A375 (cell line): ENCODE measurements around the gene TENT5C. TPM values are rescaled to one million over a fixed set of nuclear protein-coding genes. Genes with fewer than 3 reads are reported as not detected.

Experiments
- total RNA-seq: library from RNA; depleted of rRNA; stranded (reverse); fragments of >200 nt; shearing (Covaris generic); gene quantifications from 2 replicates; pipeline ENCODE4 v1.2.3, GENCODE V29; 2014; rRNA removed

The TENT5C gene
- total RNA-seq: under 0.01 and 0.11 TPM in 2 replicates

DNA sequence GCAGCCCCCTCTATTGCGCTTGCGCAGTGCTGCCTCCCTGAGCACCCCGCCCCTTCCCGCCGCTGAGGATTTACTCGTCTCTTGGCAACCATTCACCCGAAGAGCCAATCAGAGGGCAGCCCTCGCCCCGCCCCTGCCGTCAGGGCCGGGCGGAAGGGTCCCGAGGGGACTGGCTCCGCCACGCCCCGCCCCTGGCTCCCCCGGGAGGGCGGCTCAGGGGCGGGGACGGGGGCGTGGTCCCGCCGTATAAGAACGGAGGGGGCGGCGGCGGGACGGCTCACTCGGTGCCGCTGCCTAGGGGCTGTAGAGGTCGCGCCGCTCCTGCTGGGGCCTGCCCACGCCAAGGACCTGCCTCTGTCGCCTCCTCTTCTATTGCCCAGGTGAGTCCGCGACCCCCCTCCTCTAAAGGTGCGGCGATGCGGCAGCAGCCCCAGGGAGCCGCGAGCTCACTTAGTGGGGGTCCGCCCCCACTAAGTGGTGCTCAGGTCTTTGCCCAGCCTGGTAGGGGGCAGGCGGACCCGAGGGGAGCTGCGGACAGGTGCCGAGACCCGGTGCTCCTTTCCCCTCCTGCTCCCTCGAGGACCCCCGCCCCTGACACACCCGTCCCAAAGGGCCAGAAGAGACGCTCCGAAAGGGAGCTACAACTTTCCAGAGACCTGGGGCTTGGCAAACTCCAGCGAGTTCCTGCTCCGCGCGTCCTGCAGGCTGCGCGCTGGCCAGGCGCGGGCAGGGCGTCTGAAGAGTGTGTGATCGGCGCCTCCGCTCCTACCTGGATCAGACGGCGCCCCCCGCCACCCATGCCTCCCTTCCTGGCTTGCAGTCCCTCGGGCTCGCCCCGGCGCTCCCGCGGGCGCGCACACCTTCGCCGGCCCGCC, at the start of gene TENT5C:
TSS of gene TENT5C (plus strand) at position 275 of the 875 bp plus-strand sequence. CDS start 16,821 bp downstream, outside the sequence.

Other genes with a start within 250 kb of the TENT5C start
- gene MAN1A2, start 238.6 kb upstream of the TENT5C start, total RNA-seq: 22.8 and 26.5 TPM in 2 replicates